HepG2 (cell line): ENCODE data around the gene POF1B. TPM values are rescaled to one million over a fixed set of nuclear protein-coding genes. Genes with fewer than 3 reads are reported as not detected.
A peak's percentile ranks its signal among the peaks of the same experiment; 100 is the strongest.
"Not testable (repeated sequence)": the region's sequence is repeated elsewhere in the genome, so short reads cannot be mapped to it uniquely, and the experiment has no call there.

Source experiments
- ATAC-seq: fragments of 200-7000 bp; cut with Tn5 transposase; 3 replicates; pipeline ENCODE4 v1.9.1; 2020; ENCODE audit warnings: mild to moderate bottlenecking, moderate library complexity
- BruUV-seq: library from RNA; stranded (reverse); fragments of 400-500 nt; replicated peaks from 2 replicates; lab custom pipeline; 2021; lab: Mats Ljungman, UMichigan
- CTCF ChIA-PET: fragments of 300-600 bp; formaldehyde crosslinking; extraction: SDS; loops from one replicate; lab custom pipeline; 2021; ENCODE audit warnings: low total read pairs, inconsistent platforms, low intra/inter-chr PET ratio; lab: Yijun Ruan, JAX
- POLR2A ChIA-PET: fragments of 350-600 bp; sonication (Branson Sonifier 250); formaldehyde crosslinking; loops from one replicate; lab custom pipeline; 2020; ENCODE audit warnings: antibody characterized with exemption, inconsistent platforms; lab: Yijun Ruan, JAX
- DNase-seq: peaks from one replicate; pipeline ENCODE4 v3.0.0-alpha.2; 2015; ENCODE audit warnings: low spot score
- FAIRE-seq: peaks from 3 replicates; lab custom pipeline; 2011; peaks lifted over from hg19 to GRCh38; lab: Jason Lieb, UNC
- H2AFZ ChIP-seq: one replicate; pipeline ENCODE4 v1.6.1; 2011; ENCODE audit warnings: low read length, inconsistent platforms
- H3K27ac ChIP-seq: fragments of 300-600 bp; 3 replicates; pipeline ENCODE4 v1.8.0; 2011; ENCODE audit warnings: mixed run types, mild to moderate bottlenecking, mixed read lengths, low read length, inconsistent platforms; ENCODE audit not compliant: insufficient read depth; ENCODE audit errors: extremely low read length
- H3K27me3 ChIP-seq, 2 experiments: fragments of 200-600 bp in 1 of 2; 2 replicates in 1 of 2; 3 replicates in 1 of 2; pipeline versions ENCODE4 v1.6.0 to v1.8.0; 2011; ENCODE audit warnings: low read length in 2 of 2, mild to moderate bottlenecking in 2 of 2, moderate library complexity in 2 of 2, inconsistent platforms in 1 of 2; ENCODE audit not compliant: insufficient read depth in 2 of 2, control insufficient read depth in 1 of 2
- H3K36me3 ChIP-seq, 2 experiments: fragments of 200-600 bp in 1 of 2; replicated peaks in 1 of 2; 2 replicates in 1 of 2; 3 replicates in 1 of 2; pipeline versions ENCODE4 v1.5.1 to v1.8.0; 2011; ENCODE audit warnings: low read length in 2 of 2, inconsistent platforms in 1 of 2; ENCODE audit not compliant: insufficient read depth in 2 of 2, control insufficient read depth in 1 of 2
- H3K4me1 ChIP-seq: 2 replicates; pipeline ENCODE4 v1.5.1; 2012; ENCODE audit warnings: low read length, inconsistent platforms; ENCODE audit not compliant: insufficient read depth
- H3K4me2 ChIP-seq: 2 replicates; pipeline ENCODE4 v1.6.0; 2011; ENCODE audit warnings: low read depth, low read length, inconsistent platforms
- H3K4me3 ChIP-seq, 3 experiments: fragments of 200-600 bp in 1 of 3; sonication (generic), shearing (Covaris generic) in 1 of 3; replicated peaks in 1 of 3; 2 replicates each; pipeline ENCODE4 v1.5.1; 2011 to 2016; ENCODE audit warnings: low read length in 3 of 3, inconsistent platforms in 2 of 3, low read depth in 2 of 3, mild to moderate bottlenecking in 2 of 3, control low read depth in 1 of 3, mixed read lengths in 1 of 3; ENCODE audit not compliant: insufficient read depth in 1 of 3
- H3K79me2 ChIP-seq: one replicate; pipeline ENCODE4 v1.6.1; 2011; ENCODE audit warnings: low read length, inconsistent platforms; ENCODE audit not compliant: insufficient read depth
- H3K9ac ChIP-seq: 2 replicates; pipeline ENCODE4 v1.6.0; 2011; ENCODE audit warnings: mild to moderate bottlenecking, low read depth, low read length, inconsistent platforms; ENCODE audit not compliant: insufficient read depth
- H3K9me3 ChIP-seq: 2 replicates; pipeline ENCODE4 v1.5.1; 2012; ENCODE audit warnings: mild to moderate bottlenecking, low read length
- H4K20me1 ChIP-seq: 2 replicates; pipeline ENCODE4 v1.6.0; 2011; ENCODE audit warnings: inconsistent platforms, mild to moderate bottlenecking, low read length, moderate library complexity; ENCODE audit not compliant: insufficient read depth
- HMG20A ChIP-seq: IDR thresholded peaks from 2 replicates; pipeline ENCODE4 v1.6.1; 2016; ENCODE audit warnings: borderline replicate concordance
- NFIC ChIP-seq: IDR thresholded peaks from 2 replicates; pipeline ENCODE4 v1.6.1; 2012; ENCODE audit warnings: mild to moderate bottlenecking, low read length, inconsistent platforms
- SMAD9 ChIP-seq: sonication (generic); formaldehyde crosslinking; IDR thresholded peaks from 2 replicates; pipeline ENCODE4 v1.5.1; 2020; ENCODE audit warnings: mild to moderate bottlenecking, missing genetic modification reagents
- TEF ChIP-seq: sonication (generic); formaldehyde crosslinking; IDR thresholded peaks from 2 replicates; pipeline ENCODE4 v1.5.0; 2020; ENCODE audit warnings: missing genetic modification reagents
- ZMAT3 ChIP-seq: sonication (generic); formaldehyde crosslinking; conservative IDR thresholded peaks from 2 replicates; pipeline ENCODE4 v1.7.0; 2021; ENCODE audit warnings: missing genetic modification reagents
- ZNF660 ChIP-seq: sonication (generic); formaldehyde crosslinking; IDR thresholded peaks from 2 replicates; pipeline ENCODE4 v1.5.1; 2020; ENCODE audit warnings: mild to moderate bottlenecking, low read depth, missing genetic modification reagents, borderline replicate concordance
- WGBS: methylation state at CpG from one replicate; pipeline ENCODE4 v1.1.6; 2017; ENCODE audit warnings: low lambda C conversion rate; 5-methylcytosine and 5-hydroxymethylcytosine counted together
- in situ Hi-C: cut with HindIII; loops from 2 replicates; pipeline ENCODE4 v1.10.0; 2017; ENCODE audit warnings: low pct_unique_long_range_greater_than_20kb; ENCODE audit not compliant: extremely low pct_ligation_motif_present
- intact Hi-C: fragments of 100-400 bp; cut with micrococcal nuclease; formaldehyde crosslinking; loops from one replicate; pipeline ENCODE4 v1.10.0; 2022; ENCODE audit not compliant: unreplicated experiment
- polyA plus RNA-seq, 8 experiments: library from polyadenylated mRNA; depleted of rRNA in 3 of 8; stranded (reverse) in 7 of 8; unstranded in 1 of 8; fragments of >200 nt; fragmentation: Illumina TruSeq in 4 of 8; extraction: Trizol in 4 of 8; gene quantifications; 2 replicates each; pipeline versions ENCODE4 v1.2.1 to v1.2.3, GENCODE V29; 2011 to 2016; ENCODE audit warnings: low read depth in 4 of 8, missing spikeins in 1 of 8, mixed read lengths in 1 of 8; ENCODE audit not compliant: insufficient read depth in 1 of 8
- total RNA-seq, 5 experiments: library from RNA; depleted of rRNA; stranded (reverse); fragments of >200 nt; fragmentation: Illumina TruSeq; extraction: Trizol; gene quantifications; 2 replicates each; pipeline ENCODE4 v1.2.3, GENCODE V29; 2016; ENCODE audit warnings: low read depth in 1 of 5

Gene POF1B
- total and polyA plus RNA-seq, 2 of the 13 experiments (the other 11 are each of a cell fraction or from before 2014, with no cell fraction given) = not detected

- Histone ChIP-seq H4K20me1 (no peaks in the 10 kb centered on the region), H3K4me3 (no peak overlapping the region), H3K9ac (no peak overlapping the region), H3K27ac (no peak overlapping the region), H3K4me1 (no peaks in the 10 kb centered on the region), H3K4me2 (no peak overlapping the region), H3K27me3 (no peaks in the 10 kb centered on the region), H3K79me2 (no peaks in the 10 kb centered on the region), H3K9me3 (no peaks in the 10 kb centered on the region), H2AFZ (no peak overlapping the region), H3K36me3 (no peaks in the 10 kb centered on the region)
- ChIA-PET POLR2A (no interaction called here), CTCF (no interaction called here)
- DNase-seq (no peak), ATAC-seq (peak; percentile 39; the same call in 1 of the 3 replicates), FAIRE-seq (no peak)
- WGBS = 49% methylated on average over 6 of the region's 7 CpGs
- TF ChIP-seq TEF (no peak), NFIC (no peak), ZNF660 (CRISPR knock-in tag) (no peak), HMG20A (CRISPR knock-in tag) (no peak), SMAD9 (CRISPR knock-in tag) (no peak), ZMAT3 (CRISPR knock-in tag) (no peak)
- intact Hi-C loops = no loop called here
- BruUV-seq = no TSS peak
- in situ Hi-C loops = no loop called here
These were observed 90.3 kb downstream of the POF1B start for GRCh38 chrX:85288992-85289723.

- in situ Hi-C loops, H3K27ac ChIP-seq, H3K4me1 ChIP-seq, FAIRE-seq, H3K36me3 ChIP-seq, H4K20me1 ChIP-seq, intact Hi-C loops, POLR2A ChIA-PET, H3K27me3 ChIP-seq, H3K9ac ChIP-seq, ATAC-seq, H3K9me3 ChIP-seq, H3K4me3 ChIP-seq, H2AFZ ChIP-seq, DNase-seq, H3K4me2 ChIP-seq, BruUV-seq, CTCF ChIA-PET, H3K79me2 ChIP-seq: not testable (repeated sequence)
- 60% methylated on average over 5 of the region's 6 CpGs for WGBS
These were observed 94.2 kb downstream of the POF1B start for GRCh38 chrX:85285286-85285685.
